ENCODE data around the gene SCARF1. TPM values are rescaled to one million over a fixed set of nuclear protein-coding genes. Genes with fewer than 3 reads are reported as not detected.

The SCARF1 gene

Small RNA genes within 50 kb of the gene (small RNA-seq; reads per million reads assigned to genes)
- gene RN7SL105P (ENCODE audit: insufficient read depth) = not detected

Data from neuronal stem cell (in vitro differentiated cells).